ENCODE results near the gene USP33.

The USP33 gene

GRCh38 chr1:77783141-77783540, 23.5 kb upstream of the USP33 start:
- Histone ChIP-seq H3K9me3 (ENCODE audit: control insufficient read depth, insufficient read depth, low read length) (no peaks in the 10 kb centered on the region), H3K27me3 (ENCODE audit: control insufficient read depth, low read length) (no peaks in the 10 kb centered on the region), H3K4me3 (ENCODE audit: low read length) (no peak overlapping the region), H3K4me2 (ENCODE audit: low read length) (no peak overlapping the region), H3K79me2 (ENCODE audit: control insufficient read depth, low read length) (peaks cover 42% of the 10 kb centered on the region), H3F3A (ENCODE audit: control insufficient read depth, insufficient read depth) (0 out of 2 replicates have a peak, but pooled peaks cover under 1% of the 10 kb centered on the region), H3K4me1 (ENCODE audit: control insufficient read depth, low read length) (peaks cover 23% of the 10 kb centered on the region), H3K9me2 (replicated peaks; ENCODE audit: control insufficient read depth, low read length) (no peaks in the 10 kb centered on the region), H3K27ac (ENCODE audit: low read depth, low read length) (no peak overlapping the region), H3K36me3 (ENCODE audit: control insufficient read depth, low read length) (peaks cover 18% of the 10 kb centered on the region), H4K20me1 (ENCODE audit: control insufficient read depth, insufficient read depth, low read depth, low read length) (no peaks in the 10 kb centered on the region)
- no peak for TF ChIP-seq CTCF (IDR thresholded peaks at IDR 0.05; ENCODE audit: low read depth, low read length, poor library complexity, severe bottlenecking)
- TF ChIP-seq EZH2phosphoT487 (IDR thresholded peaks at IDR 0.05; ENCODE audit: borderline replicate concordance, low read length), result no peak

- Histone ChIP-seq H3K4me1 (ENCODE audit: control insufficient read depth, low read length) (peaks cover 23% of the 10 kb centered on the region), H3K79me2 (ENCODE audit: control insufficient read depth, low read length) (peaks cover 42% of the 10 kb centered on the region), H4K20me1 (ENCODE audit: control insufficient read depth, insufficient read depth, low read depth, low read length) (no peaks in the 10 kb centered on the region), H3K36me3 (ENCODE audit: control insufficient read depth, low read length) (peaks cover 18% of the 10 kb centered on the region), H3K27ac (ENCODE audit: low read depth, low read length) (no peak overlapping the region), H3K4me3 (ENCODE audit: low read length) (peak overlapping the region; percentile 90), H3K9me2 (replicated peaks; ENCODE audit: control insufficient read depth, low read length) (no peaks in the 10 kb centered on the region), H3F3A (ENCODE audit: control insufficient read depth, insufficient read depth) (0 out of 2 replicates have a peak, but pooled peaks cover 2% of the 10 kb centered on the region), H3K9me3 (ENCODE audit: control insufficient read depth, insufficient read depth, low read length) (no peaks in the 10 kb centered on the region), H3K4me2 (ENCODE audit: low read length) (peak overlapping the region; percentile 56), H3K27me3 (ENCODE audit: control insufficient read depth, low read length) (no peaks in the 10 kb centered on the region)
- TF ChIP-seq EZH2phosphoT487 (IDR thresholded peaks at IDR 0.05; ENCODE audit: borderline replicate concordance, low read length) (no peak), CTCF (IDR thresholded peaks at IDR 0.05; ENCODE audit: low read depth, low read length, poor library complexity, severe bottlenecking) (no peak)
Measured at GRCh38 chr1:77781683-77782082, 22.0 kb upstream of the USP33 start.

GRCh38 chr1:77779529-77780281, 20.1 kb upstream of the USP33 start, which contains the start of gene MIGA1:
MIGA1 (plus strand) TSS chr1:77779649; CDS start chr1:77783253, 3,604 bp downstream.
- TF ChIP-seq CTCF (IDR thresholded peaks at IDR 0.05; ENCODE audit: low read depth, low read length, poor library complexity, severe bottlenecking), result no peak
- no peak for TF ChIP-seq EZH2phosphoT487 (IDR thresholded peaks at IDR 0.05; ENCODE audit: borderline replicate concordance, low read length)
- H3K79me2 ChIP-seq (ENCODE audit: control insufficient read depth, low read length), result peaks cover 42% of the 10 kb centered on the region
- H3K9me3 ChIP-seq (ENCODE audit: control insufficient read depth, insufficient read depth, low read length), result no peaks in the 10 kb centered on the region
- H3K36me3 ChIP-seq (ENCODE audit: control insufficient read depth, low read length), result peaks cover 14% of the 10 kb centered on the region
- peaks cover 26% of the 10 kb centered on the region for H3K4me1 ChIP-seq (ENCODE audit: control insufficient read depth, low read length)
- no peaks in the 10 kb centered on the region for H3K27me3 ChIP-seq (ENCODE audit: control insufficient read depth, low read length)
- H4K20me1 ChIP-seq (ENCODE audit: control insufficient read depth, insufficient read depth, low read depth, low read length), result no peaks in the 10 kb centered on the region
- H3K4me2 ChIP-seq (ENCODE audit: low read length), result peak within 1 kb of the TSS; percentile 56
- peak within 1 kb of the TSS; percentile 90 for H3K4me3 ChIP-seq (ENCODE audit: low read length)
- 0 out of 2 replicates have a peak, but pooled peaks cover 2% of the 10 kb centered on the region for H3F3A ChIP-seq (ENCODE audit: control insufficient read depth, insufficient read depth)
- peak within 1 kb of the TSS; percentile 21; the same call in 1 of the 2 replicates for H3K27ac ChIP-seq (ENCODE audit: low read depth, low read length)
- no peaks in the 10 kb centered on the region for H3K9me2 ChIP-seq (replicated peaks; ENCODE audit: control insufficient read depth, low read length)

Data from DOHH2 (cell line).